Measurements from ENCODE around the gene COA8. TPM values are rescaled to one million over a fixed set of nuclear protein-coding genes. Genes with fewer than 3 reads are reported as not detected.

Gene COA8, protein sequence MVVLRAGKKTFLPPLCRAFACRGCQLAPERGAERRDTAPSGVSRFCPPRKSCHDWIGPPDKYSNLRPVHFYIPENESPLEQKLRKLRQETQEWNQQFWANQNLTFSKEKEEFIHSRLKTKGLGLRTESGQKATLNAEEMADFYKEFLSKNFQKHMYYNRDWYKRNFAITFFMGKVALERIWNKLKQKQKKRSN
- 45.8 to 56.3 TPM (median 53.6 TPM) in 5 replicates for total RNA-seq (2022; extraction: Qiagen RNA extraction; ENCODE audit: low read depth)

DNA sequence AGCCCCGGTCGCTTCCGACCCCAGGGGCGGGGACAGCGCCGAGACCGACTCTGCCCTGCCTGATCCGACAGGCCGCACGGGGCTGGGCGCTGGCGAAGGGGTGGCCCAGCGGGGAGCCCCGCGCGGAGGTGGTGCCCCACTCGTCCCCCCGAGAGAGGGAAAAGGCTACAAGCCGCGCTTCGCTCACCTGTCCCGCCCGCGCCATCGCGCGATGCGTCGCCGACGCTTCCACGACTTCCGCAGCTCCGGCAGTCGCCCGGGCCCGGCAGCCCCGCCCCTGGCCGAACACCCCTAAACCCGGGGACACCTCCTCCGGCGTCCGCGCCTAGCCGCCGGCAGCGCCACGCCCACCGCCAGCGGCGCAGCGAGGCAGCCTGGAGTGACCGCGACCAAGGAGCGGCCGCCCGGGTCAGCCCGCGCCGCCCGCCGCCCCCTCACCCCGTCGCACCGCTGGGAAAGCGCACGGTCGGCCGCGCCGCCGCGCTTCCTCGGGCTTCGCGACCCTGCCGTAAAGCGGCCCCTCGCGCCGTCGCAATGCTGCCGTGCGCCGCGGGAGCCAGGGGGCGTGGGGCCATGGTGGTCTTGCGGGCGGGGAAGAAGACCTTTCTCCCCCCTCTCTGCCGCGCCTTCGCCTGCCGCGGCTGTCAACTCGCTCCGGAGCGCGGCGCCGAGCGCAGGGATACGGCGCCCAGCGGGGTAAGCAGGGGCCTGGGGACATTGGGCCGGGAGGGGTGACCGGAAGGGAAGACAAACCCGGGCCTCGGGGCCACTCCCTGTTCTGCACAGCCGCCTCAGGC lies at the start of gene COA8, which contains the start of gene BAG5:
TSS of gene COA8 (plus strand) at position 532 of the 797 bp plus-strand sequence. CDS start at position 574, 42 bp downstream.
TSS of gene BAG5 (minus strand) at position 229 of the 797 bp plus-strand sequence. CDS start 1,493 bp downstream, outside the sequence.

DNA sequence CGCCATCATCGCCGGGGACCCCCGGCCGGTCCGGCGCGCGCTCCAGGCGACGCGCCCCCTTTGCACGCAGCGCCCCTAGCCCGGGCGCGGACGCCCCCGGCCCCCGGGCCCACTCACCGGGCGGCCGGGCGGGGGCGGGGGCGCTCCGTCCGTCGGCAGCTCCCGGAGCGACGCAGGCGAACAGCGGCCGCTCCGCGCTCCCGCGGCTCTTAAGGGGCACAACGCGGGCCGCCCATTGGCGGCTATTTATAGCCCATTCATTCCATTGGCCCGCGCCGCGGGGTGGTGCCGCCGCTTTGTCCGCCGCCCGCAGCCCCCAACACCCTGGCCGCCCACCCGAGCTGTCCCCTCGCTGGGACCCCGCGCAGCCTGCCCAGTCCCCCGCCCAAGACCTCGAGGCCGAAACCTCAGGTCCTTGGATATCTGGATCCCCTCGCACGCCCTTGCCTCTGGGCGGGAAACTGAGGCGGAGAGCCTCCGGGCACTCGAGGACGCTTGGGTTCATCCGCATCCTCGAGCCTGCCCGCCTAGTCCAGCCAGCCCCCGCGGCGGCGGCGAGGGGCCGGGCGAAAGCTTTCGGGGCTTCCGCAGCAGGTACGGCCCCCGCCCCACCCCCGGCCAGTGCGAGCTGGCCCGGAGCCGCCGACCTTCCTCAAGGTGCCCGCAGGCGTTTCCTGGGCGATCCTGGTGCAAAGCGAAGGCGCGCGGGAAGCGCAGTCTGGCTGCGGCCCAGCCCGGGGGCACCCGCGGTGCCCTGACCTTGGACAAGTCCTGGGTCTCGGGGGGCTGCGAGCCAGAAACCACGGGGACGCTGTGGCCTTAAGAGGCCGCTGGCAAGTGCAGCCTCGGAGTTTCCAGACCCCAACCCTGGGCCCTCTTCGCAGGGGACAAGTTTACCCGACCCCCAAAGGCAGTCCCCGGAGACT lies 39.8 kb upstream of the COA8 start, which contains the start of gene CKB:
TSS of gene CKB (minus strand) at position 182 of the 926 bp plus-strand sequence. CDS start 337 bp downstream, outside the sequence.

DNA sequence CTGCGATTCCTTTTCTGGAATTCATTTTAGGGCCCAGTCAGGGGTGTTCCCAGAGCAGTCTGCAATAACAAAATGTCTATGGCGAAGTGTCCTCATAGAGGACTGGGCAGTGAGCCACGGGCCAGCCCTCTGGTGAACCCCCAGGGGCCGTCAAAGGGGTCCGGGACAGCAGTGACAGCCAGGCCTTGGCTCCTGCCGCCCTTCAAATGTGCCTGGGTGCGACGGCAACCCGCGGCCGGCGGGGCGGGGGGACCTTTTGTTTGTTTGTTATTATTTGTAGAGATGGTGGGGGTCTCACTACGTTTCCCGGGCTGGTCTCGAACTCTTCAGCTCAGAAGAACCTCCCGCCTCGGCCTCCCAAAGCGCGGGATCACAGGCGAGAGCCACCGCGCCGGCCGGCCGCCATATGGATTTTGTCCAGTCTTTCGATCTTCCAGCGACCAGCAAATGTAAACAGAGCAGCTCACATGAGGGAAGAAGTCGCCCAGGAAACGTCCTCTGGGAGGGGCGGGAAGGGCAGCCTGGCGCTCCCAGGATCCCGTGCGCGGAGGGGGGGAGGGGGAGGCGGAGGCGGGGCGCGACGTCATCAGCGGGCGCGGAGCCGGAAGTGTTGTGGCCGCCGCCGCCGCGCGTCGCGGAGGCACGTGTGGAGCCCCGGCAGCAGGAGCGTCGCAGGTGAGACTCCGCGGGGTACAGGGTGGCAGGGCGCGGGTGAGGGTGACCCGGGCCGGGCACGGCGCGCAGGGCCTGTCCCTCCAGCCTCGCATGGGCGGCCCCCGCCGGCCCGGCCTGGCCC lies 34.0 kb upstream of the COA8 start, which contains the start of gene TRMT61A:
TSS of gene TRMT61A (plus strand) at position 610 of the 796 bp plus-strand sequence. CDS start 783 bp downstream, outside the sequence.

DNA sequence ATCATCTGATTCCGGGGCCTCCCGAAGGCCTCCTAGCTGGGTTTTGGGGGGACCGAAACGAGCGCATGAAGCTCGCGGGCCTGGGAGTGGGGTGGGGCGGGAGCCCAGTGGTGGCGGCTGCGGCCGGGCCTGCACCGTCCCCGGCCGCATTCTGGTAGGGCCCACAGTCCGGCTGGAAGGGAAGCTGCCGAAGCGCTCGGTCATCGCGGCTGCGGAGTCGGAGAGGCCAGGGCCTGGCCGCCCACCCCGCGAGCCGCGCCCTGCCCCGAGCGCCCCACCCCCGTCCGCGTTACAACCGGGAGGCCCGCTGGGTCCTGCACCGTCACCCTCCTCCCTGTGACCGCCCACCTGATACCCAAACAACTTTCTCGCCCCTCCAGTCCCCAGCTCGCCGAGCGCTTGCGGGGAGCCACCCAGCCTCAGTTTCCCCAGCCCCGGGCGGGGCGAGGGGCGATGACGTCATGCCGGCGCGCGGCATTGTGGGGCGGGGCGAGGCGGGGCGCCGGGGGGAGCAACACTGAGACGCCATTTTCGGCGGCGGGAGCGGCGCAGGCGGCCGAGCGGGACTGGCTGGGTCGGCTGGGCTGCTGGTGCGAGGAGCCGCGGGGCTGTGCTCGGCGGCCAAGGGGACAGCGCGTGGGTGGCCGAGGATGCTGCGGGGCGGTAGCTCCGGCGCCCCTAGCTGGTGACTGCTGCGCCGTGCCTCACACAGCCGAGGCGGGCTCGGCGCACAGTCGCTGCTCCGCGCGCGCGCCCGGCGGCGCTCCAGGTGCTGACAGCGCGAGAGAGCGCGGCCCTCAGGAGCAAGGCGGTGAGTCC lies 66.1 kb downstream of the COA8 start, which contains the start of gene KLC1:
TSS of gene KLC1 (plus strand) at position 528 of the 819 bp plus-strand sequence. CDS start 25,354 bp downstream, outside the sequence.

Other genes starting within 250 kb of the COA8 start
- gene EIF5, start 228.7 kb upstream of the COA8 start, total RNA-seq (2022; extraction: Qiagen RNA extraction; ENCODE audit: low read depth), result 205 to 280 TPM (median 272 TPM) in 5 replicates
- 58.6 to 68.1 TPM (median 61.7 TPM) in 5 replicates for gene MARK3, start 177.5 kb upstream of the COA8 start, total RNA-seq (2022; extraction: Qiagen RNA extraction; ENCODE audit: low read depth)
- 68.9 to 104 TPM (median 98.2 TPM) in 5 replicates for gene CKB, start 40.1 kb upstream of the COA8 start, total RNA-seq (2022; extraction: Qiagen RNA extraction; ENCODE audit: low read depth)
- 18.8 to 31.0 TPM (median 26.5 TPM) in 5 replicates for gene TRMT61A, start 33.8 kb upstream of the COA8 start, total RNA-seq (2022; extraction: Qiagen RNA extraction; ENCODE audit: low read depth)
- 20.5 to 26.2 TPM (median 20.9 TPM) in 5 replicates for gene BAG5, start 303 bp upstream of the COA8 start, total RNA-seq (2022; extraction: Qiagen RNA extraction; ENCODE audit: low read depth)
- 90.9 to 118 TPM (median 107 TPM) in 5 replicates for gene KLC1, start 66.3 kb downstream of the COA8 start, total RNA-seq (2022; extraction: Qiagen RNA extraction; ENCODE audit: low read depth)
- 27.9 to 32.1 TPM (median 30.1 TPM) in 5 replicates for gene XRCC3, start 152.5 kb downstream of the COA8 start, total RNA-seq (2022; extraction: Qiagen RNA extraction; ENCODE audit: low read depth)
- 29.9 to 39.9 TPM (median 34.5 TPM) in 5 replicates for gene ZFYVE21, start 152.8 kb downstream of the COA8 start, total RNA-seq (2022; extraction: Qiagen RNA extraction; ENCODE audit: low read depth)

Measured in A549 treated with CpdA at 1 μM for 4 hours (cell line).